ENCODE measurements around the gene RNASET2.

RNASET2 gene

GRCh38 chr6:166957087-166957804, 896 bp upstream of the RNASET2 start:
- H3K36me3 Mint-ChIP-seq (ENCODE audit: low read depth), result peaks cover 11% of the 10 kb centered on the region

GRCh38 chr6:166955865-166956443, 396 bp downstream of the RNASET2 start:
- Mint-ChIP-seq H3K4me3 (peak overlapping the region; percentile 90 to 91 (median 91)), H3K27ac (no peak overlapping the region), H3K4me1 (peaks cover 38% of the 10 kb centered on the region), H3K27me3 (ENCODE audit: low read depth) (no peaks in the 10 kb centered on the region), H3K9me3 (no peaks in the 10 kb centered on the region), H3K36me3 (ENCODE audit: low read depth) (peaks cover 19% of the 10 kb centered on the region)
- TF ChIP-seq CTCF (IDR thresholded peaks at IDR 0.05; ENCODE audit: unreplicated experiment in 3 of 3), result no peak

More at GRCh38 chr6:166957087-166957804, 896 bp upstream of the RNASET2 start:
- TF ChIP-seq CTCF (IDR thresholded peaks at IDR 0.05; ENCODE audit: unreplicated experiment in 3 of 3), result no peak
- H3K4me3 Mint-ChIP-seq, result peak overlapping the region; percentile 90 to 91 (median 91)
- H3K27me3 Mint-ChIP-seq (ENCODE audit: low read depth), result no peaks in the 10 kb centered on the region
- H3K27ac Mint-ChIP-seq, result peak overlapping the region; percentile 82 to 90 (median 86)
- H3K4me1 Mint-ChIP-seq, result peaks cover 38% of the 10 kb centered on the region
- H3K9me3 Mint-ChIP-seq, result no peaks in the 10 kb centered on the region

- H3K4me3 Mint-ChIP-seq, result peak overlapping the region; percentile 90 to 91 (median 91)
- no peak for TF ChIP-seq CTCF (IDR thresholded peaks at IDR 0.05; ENCODE audit: unreplicated experiment in 3 of 3)
- H3K27me3 Mint-ChIP-seq (ENCODE audit: low read depth), result no peaks in the 10 kb centered on the region
- H3K27ac Mint-ChIP-seq, result peak overlapping the region in 2 of 3 experiments; percentile 56 to 68
- H3K36me3 Mint-ChIP-seq (ENCODE audit: low read depth), result peaks cover 26% of the 10 kb centered on the region
- peaks cover 38% of the 10 kb centered on the region for H3K4me1 Mint-ChIP-seq
- H3K9me3 Mint-ChIP-seq, result no peaks in the 10 kb centered on the region
Observed at GRCh38 chr6:166955121-166955864, 1.1 kb downstream of the RNASET2 start.

- H3K27ac Mint-ChIP-seq, result no peak overlapping the region
- peak overlapping the region; percentile 71 to 91 (median 73) for H3K4me3 Mint-ChIP-seq
- H3K4me1 Mint-ChIP-seq, result peaks cover 34% of the 10 kb centered on the region
- no peaks in the 10 kb centered on the region for H3K9me3 Mint-ChIP-seq
- peaks cover 29% of the 10 kb centered on the region for H3K36me3 Mint-ChIP-seq (ENCODE audit: low read depth)
- H3K27me3 Mint-ChIP-seq (ENCODE audit: low read depth), result no peaks in the 10 kb centered on the region
- no peak for TF ChIP-seq CTCF (IDR thresholded peaks at IDR 0.05; ENCODE audit: unreplicated experiment in 3 of 3)
Observed at GRCh38 chr6:166954118-166954713, 2.1 kb downstream of the RNASET2 start.

DNA sequence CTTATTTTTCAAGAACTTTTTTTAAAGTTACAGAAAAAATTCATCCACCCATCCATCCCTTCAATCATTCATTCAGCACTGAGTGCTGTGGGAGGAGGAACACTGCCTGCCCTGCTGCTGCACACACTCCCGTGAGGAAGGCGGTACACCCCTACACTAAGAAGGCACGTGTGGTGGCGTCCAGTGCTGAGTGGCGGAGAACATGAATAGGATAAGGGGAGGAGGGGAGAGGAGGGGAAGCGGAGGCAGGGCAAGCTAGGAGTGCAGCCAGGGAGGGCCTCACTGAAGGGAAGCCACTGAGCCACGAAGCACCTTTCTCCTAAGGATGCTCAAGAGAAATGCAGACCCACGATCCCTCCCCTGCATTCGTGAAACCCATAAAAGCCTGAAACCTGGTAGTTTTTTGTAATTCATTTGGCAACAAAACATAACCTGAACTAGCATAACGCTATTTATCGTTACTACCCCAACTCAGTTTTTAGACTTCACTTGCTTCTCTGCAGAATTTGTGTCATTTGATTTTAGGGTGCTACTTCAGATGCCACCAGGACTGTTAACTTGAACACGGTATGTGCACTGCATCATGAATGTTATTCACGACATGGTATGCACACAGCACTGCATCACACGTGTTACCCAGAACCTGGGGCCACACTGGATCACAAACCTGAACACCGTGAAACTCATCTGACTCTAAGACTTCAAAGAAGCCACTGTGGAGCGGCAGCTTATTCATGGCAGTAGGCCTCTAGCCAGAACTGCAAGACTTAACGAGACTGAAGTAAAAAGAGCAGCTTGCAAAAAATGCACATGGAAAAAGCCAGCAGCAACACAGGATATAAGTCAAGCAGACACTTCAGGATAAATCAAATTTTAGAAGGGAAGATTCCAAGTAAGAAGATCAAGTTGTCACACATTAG, 3.5 kb downstream of the RNASET2 start:
- H3K27ac Mint-ChIP-seq, result peak overlapping the region in 2 of 3 experiments; percentile 2 to 17
- peaks cover 23% of the 10 kb centered on the region for H3K4me1 Mint-ChIP-seq
- H3K9me3 Mint-ChIP-seq, result no peaks in the 10 kb centered on the region
- no peaks in the 10 kb centered on the region for H3K27me3 Mint-ChIP-seq (ENCODE audit: low read depth)
- no peak for TF ChIP-seq CTCF (IDR thresholded peaks at IDR 0.05; ENCODE audit: unreplicated experiment in 3 of 3)
- peaks cover 29% of the 10 kb centered on the region for H3K36me3 Mint-ChIP-seq (ENCODE audit: low read depth)
- peak overlapping the region; percentile 71 to 77 (median 73) for H3K4me3 Mint-ChIP-seq

Measured in nephron (organoid).